Activated CD4-positive, alpha-beta T cell treated with anti-CD3 and anti-CD28 coated beads, Interleukin-2, amount 10 ng/mL, durations not matched to agents 7 days and 5 days (primary cell): ENCODE data around the gene POPDC3. TPM values are rescaled to one million over a fixed set of nuclear protein-coding genes. Genes with fewer than 3 reads are reported as not detected.
"Not testable (repeated sequence)": the region's sequence is repeated elsewhere in the genome, so short reads cannot be mapped to it uniquely, and the experiment has no call there.

ENCODE experiments used
- CTCF ChIA-PET: fragments of 350-600 bp; sonication (Branson Sonifier 250); formaldehyde crosslinking; loops from one replicate; lab custom pipeline; 2021; ENCODE audit warnings: antibody characterized with exemption; lab: Charles Lee
- POLR2A ChIA-PET: fragments of 350-600 bp; sonication (Branson Sonifier 250); formaldehyde crosslinking; loops from one replicate; lab custom pipeline; 2021; ENCODE audit warnings: antibody characterized with exemption; lab: Charles Lee
- DNase-seq: peaks from one replicate; pipeline ENCODE4 v3.0.0-alpha.2; 2020
- H3K27ac Mint-ChIP-seq: one replicate; pipeline ENCODE4 v1.8.0; 2021; ENCODE audit warnings: mild to moderate bottlenecking, moderate library complexity, mixed read lengths
- H3K27me3 Mint-ChIP-seq: one replicate; pipeline ENCODE4 v1.8.0; 2021; ENCODE audit warnings: mixed read lengths
- H3K36me3 Mint-ChIP-seq: one replicate; pipeline ENCODE4 v1.8.0; 2021; ENCODE audit warnings: low read depth, mixed read lengths
- H3K4me1 Mint-ChIP-seq: one replicate; pipeline ENCODE4 v1.8.0; 2021; ENCODE audit warnings: mixed read lengths
- H3K4me3 Mint-ChIP-seq: one replicate; pipeline ENCODE4 v1.8.0; 2021; ENCODE audit warnings: mild to moderate bottlenecking, moderate library complexity, mixed read lengths
- H3K9me3 Mint-ChIP-seq: one replicate; pipeline ENCODE4 v1.8.0; 2021; ENCODE audit warnings: mixed read lengths
- total RNA-seq, 2 experiments: library from RNA; stranded (reverse); gene quantifications; one replicate each; pipeline ENCODE4 v1.2.3, GENCODE V29; 2021

POPDC3 gene
- total RNA-seq, 2 experiments from 2014 or later, result not detected

DNA sequence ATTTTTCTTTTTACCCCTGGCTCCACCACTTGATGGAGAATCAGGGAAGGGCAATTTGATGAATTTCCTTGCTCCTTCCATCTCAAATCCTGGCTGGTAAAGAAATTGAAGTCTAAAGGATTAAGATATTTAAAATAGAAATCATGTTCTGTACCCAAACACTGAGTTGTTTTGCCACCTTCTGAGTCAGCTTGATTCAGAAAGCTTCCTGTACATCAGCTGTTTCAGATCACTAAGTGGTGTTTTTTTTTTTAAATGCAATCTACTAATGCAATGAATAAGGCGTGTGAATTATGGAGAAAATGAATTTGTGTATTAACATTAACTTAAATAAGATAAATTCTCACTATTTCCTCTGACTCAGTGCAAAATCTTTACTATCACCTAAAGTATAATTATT is 11.5 kb upstream of the POPDC3 start:
- H3K9me3 Mint-ChIP-seq, result no peaks in the 10 kb centered on the region
- H3K27me3 Mint-ChIP-seq, result peaks cover 23% of the 10 kb centered on the region
- H3K27ac Mint-ChIP-seq, result no peak overlapping the region
- H3K4me3 Mint-ChIP-seq, result no peak overlapping the region
- ChIA-PET CTCF (interaction anchor here (1.5 kb wide), 1 partner anchor 20 kb away, joined by 4 read pairs; no protein-coding TSS in a partner anchor), POLR2A (no interaction called here)
- H3K36me3 Mint-ChIP-seq, result no peaks in the 10 kb centered on the region
- H3K4me1 Mint-ChIP-seq, result no peaks in the 10 kb centered on the region
- DNase-seq, result no peak

DNA sequence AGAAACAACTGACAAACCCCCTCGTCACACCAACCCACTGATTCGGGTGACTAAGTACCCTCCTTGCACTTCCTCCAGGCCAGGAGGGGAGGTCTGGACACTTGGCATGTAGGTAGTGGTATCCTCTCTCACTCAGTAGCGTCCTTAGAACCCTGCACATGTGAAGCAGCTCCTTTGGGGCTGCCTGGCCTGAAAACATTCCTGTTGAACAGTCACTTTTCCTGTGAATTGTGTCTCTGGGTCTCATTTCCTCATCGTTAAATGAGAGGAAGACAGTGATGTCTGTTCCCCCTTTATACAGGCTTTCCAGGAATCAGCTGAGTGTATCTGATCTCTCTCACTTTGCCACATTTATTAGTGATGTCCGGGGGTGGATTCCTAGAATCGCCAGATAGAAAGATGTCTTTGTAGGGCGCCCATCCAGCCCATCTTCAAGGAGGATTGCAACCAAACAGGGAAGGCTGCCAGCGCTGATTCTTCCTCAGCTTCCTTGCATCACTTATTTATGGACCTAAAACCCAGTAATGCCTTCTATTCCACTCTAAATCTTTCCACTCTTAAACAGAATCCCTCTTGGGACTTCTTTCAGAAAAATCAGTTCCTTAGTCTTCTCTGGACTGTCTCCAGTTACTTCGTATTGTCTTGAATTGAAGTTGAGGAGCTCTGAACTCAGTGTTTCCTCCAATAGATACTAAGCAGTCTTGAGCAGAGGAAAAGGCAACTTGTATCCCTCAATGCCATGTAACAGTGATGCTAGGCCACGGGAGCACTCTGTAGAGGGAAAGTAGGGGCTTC is 9.4 kb upstream of the POPDC3 start:
- ChIA-PET POLR2A (no interaction called here), CTCF (no interaction called here)
- Mint-ChIP-seq H3K4me1 (no peaks in the 10 kb centered on the region), H3K27me3 (peaks cover 20% of the 10 kb centered on the region), H3K4me3 (no peak overlapping the region), H3K27ac (no peak overlapping the region), H3K36me3 (no peaks in the 10 kb centered on the region), H3K9me3 (no peaks in the 10 kb centered on the region)
- DNase-seq, result no peak

DNA sequence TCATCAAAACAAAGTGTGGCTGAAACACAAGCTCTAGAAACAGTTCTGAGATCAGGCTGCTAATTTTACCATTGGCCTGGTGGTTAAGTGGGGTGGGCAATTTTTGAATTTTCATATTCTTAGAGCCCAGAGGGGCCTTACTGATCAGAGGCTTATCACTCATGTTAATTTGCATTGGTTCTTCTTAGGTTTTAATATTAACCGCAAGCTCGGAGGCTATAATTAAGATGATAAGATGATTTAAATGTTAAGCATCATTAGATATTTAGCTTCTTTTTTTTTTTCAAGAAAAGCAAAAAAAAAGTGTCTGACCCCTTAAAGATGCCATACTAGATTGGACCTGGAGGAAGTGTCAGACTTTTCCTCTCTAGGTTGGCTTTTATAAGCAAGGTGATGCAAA is 8.4 kb upstream of the POPDC3 start:
- no peak overlapping the region for H3K4me3 Mint-ChIP-seq
- no peaks in the 10 kb centered on the region for H3K4me1 Mint-ChIP-seq
- H3K9me3 Mint-ChIP-seq, result no peaks in the 10 kb centered on the region
- H3K36me3 Mint-ChIP-seq, result no peaks in the 10 kb centered on the region
- H3K27ac Mint-ChIP-seq, result no peak overlapping the region
- DNase-seq, result no peak
- peaks cover 18% of the 10 kb centered on the region for H3K27me3 Mint-ChIP-seq
- POLR2A ChIA-PET, result no interaction called here
- CTCF ChIA-PET, result no interaction called here

DNA sequence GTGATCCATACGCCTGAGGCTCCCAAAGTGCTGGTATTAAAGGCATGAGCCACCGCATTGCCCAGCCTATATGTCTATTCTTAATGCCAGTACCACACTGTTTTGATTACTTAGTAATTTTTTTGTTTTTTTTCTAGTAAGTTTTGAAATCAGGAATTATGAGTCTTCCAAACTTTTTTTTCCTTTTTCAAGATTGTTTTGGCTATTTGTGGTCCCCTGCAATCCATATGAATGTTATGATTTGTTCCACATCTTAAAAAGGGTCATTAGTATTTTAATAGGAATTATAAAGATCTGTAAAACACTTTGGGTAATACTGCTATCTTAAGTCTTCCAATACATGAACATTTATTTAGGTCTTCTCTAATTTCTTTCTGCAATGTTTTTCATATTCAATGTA is 6.8 kb upstream of the POPDC3 start:
- POLR2A ChIA-PET, result no interaction called here
- H3K36me3 Mint-ChIP-seq, result no peaks in the 10 kb centered on the region
- CTCF ChIA-PET, result no interaction called here
- DNase-seq, result no peak
- H3K27me3 Mint-ChIP-seq, result peaks cover 32% of the 10 kb centered on the region
- H3K9me3 Mint-ChIP-seq, result no peaks in the 10 kb centered on the region
- H3K27ac Mint-ChIP-seq, result no peak overlapping the region
- H3K4me3 Mint-ChIP-seq, result no peak overlapping the region
- no peaks in the 10 kb centered on the region for H3K4me1 Mint-ChIP-seq

DNA sequence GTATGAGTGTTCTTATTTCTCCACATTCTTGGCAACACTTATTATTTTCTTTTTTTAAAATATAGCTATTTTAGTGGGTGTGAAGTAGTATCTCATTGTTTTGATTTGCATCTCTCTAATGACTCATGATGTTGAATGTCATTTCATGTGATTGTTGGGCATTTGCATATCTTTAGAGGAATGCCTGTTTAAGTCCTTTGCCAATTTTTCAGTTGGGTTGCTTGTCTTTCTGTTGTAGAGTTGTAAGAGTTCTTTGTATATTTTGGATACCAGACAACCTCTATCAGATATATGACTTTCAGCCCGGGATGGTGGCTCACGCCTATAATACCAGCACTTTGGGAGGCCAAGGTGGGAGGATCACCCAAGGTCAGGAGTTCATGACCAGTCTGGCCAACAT is 5.1 kb upstream of the POPDC3 start:
- no peak for DNase-seq
- Mint-ChIP-seq H3K27me3 (peaks cover 48% of the 10 kb centered on the region), H3K36me3 (no peaks in the 10 kb centered on the region), H3K9me3 (no peaks in the 10 kb centered on the region), H3K4me1 (no peaks in the 10 kb centered on the region), H3K4me3 (no peak overlapping the region), H3K27ac (no peak overlapping the region)
- ChIA-PET POLR2A (no interaction called here), CTCF (no interaction called here)

DNA sequence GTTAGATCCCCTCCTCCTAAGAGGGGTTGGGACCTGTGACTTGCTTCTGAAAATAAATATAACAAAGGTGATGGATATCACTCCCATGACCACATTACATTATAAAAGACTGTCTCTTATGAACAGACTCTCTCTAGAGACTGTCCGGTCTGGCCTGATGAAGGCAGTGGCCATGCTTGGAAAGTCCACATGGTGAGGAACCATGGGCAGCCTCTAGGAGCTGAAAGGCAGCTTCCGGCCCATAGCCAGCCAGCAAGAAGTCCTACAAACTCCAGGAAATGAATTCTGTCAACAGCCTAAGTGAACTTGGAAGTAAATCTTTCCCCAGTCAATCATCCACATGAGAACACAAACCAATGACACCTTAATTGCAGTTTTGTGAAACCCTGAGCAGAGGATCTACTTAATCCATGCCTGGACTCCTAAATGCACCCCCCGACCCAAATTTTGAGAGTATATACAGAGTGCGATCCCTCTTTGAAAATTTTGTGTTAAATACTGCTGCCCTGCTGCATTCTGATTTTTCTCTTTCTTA is 2.2 kb upstream of the POPDC3 start:
- ChIA-PET POLR2A (no interaction called here), CTCF (interaction anchor here (2.5 kb wide), 1 partner anchor 18 kb away, joined by 5 read pairs; no protein-coding TSS in a partner anchor)
- Mint-ChIP-seq H3K9me3 (no peaks in the 10 kb centered on the region), H3K27me3 (peaks cover 66% of the 10 kb centered on the region), H3K4me3 (no peak overlapping the region), H3K4me1 (no peaks in the 10 kb centered on the region), H3K36me3 (no peaks in the 10 kb centered on the region), H3K27ac (no peak overlapping the region)
- DNase-seq, result no peak

DNA sequence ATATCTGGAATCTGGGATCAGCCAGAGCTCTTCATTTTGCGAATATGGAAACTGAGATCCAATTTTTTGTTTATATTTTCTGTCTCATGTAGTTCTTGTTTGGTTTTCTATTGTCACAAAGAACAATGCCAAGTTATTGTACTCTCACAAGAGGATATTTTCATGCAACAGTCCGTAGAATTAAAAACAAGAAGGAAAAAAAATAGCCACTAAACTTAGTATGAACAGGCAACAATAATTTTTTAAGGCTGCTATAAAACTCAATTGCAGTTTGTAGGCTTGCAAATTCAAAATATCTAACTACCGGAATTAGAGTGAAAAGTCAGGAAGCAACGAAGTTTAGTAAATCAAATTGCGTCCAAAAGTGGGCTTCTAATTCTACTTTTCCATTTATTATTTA is 1.2 kb downstream of the POPDC3 start:
- Mint-ChIP-seq H3K4me1 (no peaks in the 10 kb centered on the region), H3K36me3 (no peaks in the 10 kb centered on the region), H3K4me3 (no peak overlapping the region), H3K27me3 (peaks cover 65% of the 10 kb centered on the region), H3K9me3 (no peaks in the 10 kb centered on the region), H3K27ac (no peak overlapping the region)
- POLR2A ChIA-PET, result no interaction called here
- CTCF ChIA-PET, result no interaction called here
- DNase-seq, result no peak

DNA sequence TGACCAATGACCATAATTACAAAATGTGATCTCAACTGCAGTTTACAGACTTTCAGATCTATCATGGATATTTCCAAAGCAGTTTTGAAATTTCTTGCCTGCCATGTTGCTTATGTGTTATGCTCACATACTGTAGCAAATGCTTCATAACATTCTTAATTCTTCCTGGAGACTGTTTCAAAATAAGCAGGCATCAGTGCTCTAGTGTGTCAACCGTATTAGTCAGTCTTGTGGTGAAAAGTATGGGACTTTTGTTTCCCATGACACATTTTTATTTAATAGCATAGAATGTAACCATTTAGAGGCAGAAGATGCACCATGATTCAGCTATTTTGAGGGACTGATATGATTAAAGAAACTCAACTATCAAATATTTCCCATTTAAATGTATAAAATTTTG is 1.7 kb downstream of the POPDC3 start:
- Mint-ChIP-seq H3K36me3 (no peaks in the 10 kb centered on the region), H3K4me3 (no peak overlapping the region), H3K9me3 (no peaks in the 10 kb centered on the region), H3K27me3 (peaks cover 64% of the 10 kb centered on the region), H3K27ac (no peak overlapping the region), H3K4me1 (no peaks in the 10 kb centered on the region)
- POLR2A ChIA-PET, result no interaction called here
- no peak for DNase-seq
- CTCF ChIA-PET, result no interaction called here

DNA sequence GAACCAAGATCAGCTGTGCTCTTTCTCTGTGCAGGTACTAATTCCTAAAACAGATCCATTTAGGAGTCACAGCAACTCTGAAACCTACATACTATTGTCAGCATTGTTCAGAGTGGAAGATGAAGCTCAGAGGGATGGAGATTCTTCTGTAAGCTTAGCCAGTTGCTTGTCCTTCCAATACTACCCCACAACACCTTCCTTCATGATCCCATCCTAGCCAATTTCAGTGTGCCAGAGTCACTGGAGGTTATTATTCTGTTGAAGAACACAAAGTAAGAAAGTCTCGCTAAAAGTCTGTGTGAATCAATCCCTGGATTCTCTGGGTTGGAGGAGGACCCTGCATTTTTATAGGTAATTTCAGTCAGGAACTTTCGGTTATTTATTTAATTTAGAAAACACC is 2.3 kb downstream of the POPDC3 start:
- no peak for DNase-seq
- Mint-ChIP-seq H3K36me3 (no peaks in the 10 kb centered on the region), H3K9me3 (no peaks in the 10 kb centered on the region), H3K4me3 (no peak overlapping the region), H3K4me1 (no peaks in the 10 kb centered on the region), H3K27ac (no peak overlapping the region), H3K27me3 (peaks cover 59% of the 10 kb centered on the region)
- POLR2A ChIA-PET, result no interaction called here
- CTCF ChIA-PET, result no interaction called here

DNA sequence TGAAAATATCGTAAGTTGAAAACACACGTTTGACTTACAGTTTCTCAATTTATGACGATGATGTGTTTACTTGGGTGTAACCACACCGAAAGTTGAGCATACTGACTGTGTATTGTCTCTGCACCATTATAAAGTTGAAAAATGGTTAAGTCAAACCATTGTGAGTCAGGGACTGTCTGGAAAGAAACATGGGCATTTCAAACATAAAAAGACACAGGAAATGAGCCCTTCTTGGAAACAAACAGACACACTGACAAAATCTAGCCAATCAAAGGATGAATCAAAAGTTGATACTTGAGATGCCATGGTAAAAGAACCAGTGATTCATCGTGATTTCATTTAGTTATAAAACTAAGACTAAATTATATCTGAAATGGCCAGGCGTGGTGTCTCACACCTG is 5.3 kb downstream of the POPDC3 start:
- Mint-ChIP-seq H3K4me3 (no peak overlapping the region), H3K36me3 (no peaks in the 10 kb centered on the region), H3K9me3 (no peaks in the 10 kb centered on the region), H3K27me3 (peaks cover 45% of the 10 kb centered on the region), H3K27ac (no peak overlapping the region), H3K4me1 (no peaks in the 10 kb centered on the region)
- ChIA-PET POLR2A (no interaction called here), CTCF (no interaction called here)
- DNase-seq, result no peak

DNA sequence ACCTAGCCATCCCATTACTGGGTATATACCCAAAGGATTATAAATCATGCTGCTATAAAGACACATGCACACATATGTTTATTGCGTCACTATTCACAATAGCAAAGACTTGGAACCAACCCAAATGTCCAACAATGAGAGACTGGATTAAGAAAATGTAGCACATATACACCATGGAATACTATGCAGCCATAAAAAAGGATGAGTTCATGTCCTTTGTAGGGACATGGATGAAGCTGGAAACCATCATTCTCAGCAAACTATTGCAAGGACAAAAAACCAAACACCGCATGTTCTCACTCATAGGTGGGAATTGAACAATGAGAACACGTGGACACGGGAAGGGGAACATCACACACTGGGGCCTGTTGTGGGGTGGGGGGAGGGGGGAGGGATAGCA is 7.3 kb downstream of the POPDC3 start:
- POLR2A ChIA-PET, H3K4me1 Mint-ChIP-seq, H3K27ac Mint-ChIP-seq, DNase-seq, H3K4me3 Mint-ChIP-seq, H3K36me3 Mint-ChIP-seq, CTCF ChIA-PET, H3K9me3 Mint-ChIP-seq: not testable (repeated sequence)
- H3K27me3 Mint-ChIP-seq, result peaks cover 38% of the 10 kb centered on the region

DNA sequence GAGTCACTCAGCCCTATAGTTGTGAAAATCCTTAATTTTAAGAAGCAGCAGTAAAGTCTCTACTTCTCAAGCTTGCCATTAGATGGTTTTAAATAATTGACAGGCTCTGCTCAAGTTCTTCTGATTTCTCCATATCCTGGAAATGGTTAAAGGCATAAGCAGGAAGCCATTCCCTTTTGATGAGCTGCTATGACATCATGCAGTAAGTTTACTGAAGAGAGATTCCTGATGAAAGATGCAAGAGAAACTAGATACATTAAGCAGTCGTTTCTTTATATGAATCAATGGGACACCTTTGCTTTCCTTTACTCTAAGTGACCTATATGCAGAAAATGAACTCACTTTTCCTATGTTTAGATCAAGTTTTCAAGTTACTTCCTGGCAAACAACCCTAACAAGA is 9.8 kb downstream of the POPDC3 start:
- Mint-ChIP-seq H3K9me3 (no peaks in the 10 kb centered on the region), H3K36me3 (no peaks in the 10 kb centered on the region), H3K4me1 (no peaks in the 10 kb centered on the region), H3K4me3 (no peak overlapping the region), H3K27me3 (peaks cover 47% of the 10 kb centered on the region), H3K27ac (no peak overlapping the region)
- no peak for DNase-seq
- ChIA-PET POLR2A (no interaction called here), CTCF (no interaction called here)

DNA sequence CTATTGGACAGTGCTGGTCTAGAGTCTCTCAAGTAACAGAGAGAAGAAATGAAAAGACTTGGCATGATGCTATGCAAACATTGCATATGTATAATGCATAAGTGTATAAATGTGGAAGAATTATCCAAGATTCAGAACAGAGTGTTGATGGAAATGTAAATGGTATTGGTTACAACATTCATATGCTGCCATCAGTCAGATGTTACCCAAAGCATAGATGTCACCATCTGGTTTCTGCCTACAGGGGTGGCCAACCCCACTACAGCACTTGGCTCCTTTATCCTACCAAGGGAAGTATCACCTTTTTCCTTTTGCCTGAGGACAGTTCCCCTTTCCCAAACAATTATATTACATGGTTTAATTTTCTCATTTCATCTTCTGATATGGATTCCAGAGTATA is 11.9 kb downstream of the POPDC3 start:
- Mint-ChIP-seq H3K4me1 (no peaks in the 10 kb centered on the region), H3K27me3 (peaks cover 48% of the 10 kb centered on the region), H3K36me3 (no peaks in the 10 kb centered on the region), H3K4me3 (no peak overlapping the region), H3K9me3 (no peaks in the 10 kb centered on the region), H3K27ac (no peak overlapping the region)
- CTCF ChIA-PET, result no interaction called here
- POLR2A ChIA-PET, result no interaction called here
- DNase-seq, result no peak

DNA sequence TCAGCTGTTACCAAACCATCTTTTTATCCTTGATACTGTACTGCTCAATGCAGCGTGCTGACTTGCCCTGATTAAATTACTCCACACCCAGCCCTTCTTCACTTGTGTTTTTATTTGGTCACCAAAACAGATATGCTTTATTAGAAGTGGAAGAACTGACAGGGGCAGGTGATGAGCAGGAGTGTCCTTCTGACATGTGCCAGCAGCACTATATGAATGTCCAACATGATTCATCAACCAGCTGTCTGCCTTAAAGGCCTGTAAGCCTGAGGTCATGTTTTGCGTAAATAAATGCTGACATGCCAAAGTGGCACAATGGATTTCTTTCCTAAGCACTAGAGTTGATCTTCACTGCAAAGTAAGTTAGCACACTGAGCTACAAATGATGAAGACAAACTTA is 15.4 kb downstream of the POPDC3 start:
- H3K27me3 Mint-ChIP-seq, result peaks cover 43% of the 10 kb centered on the region

More for the DNA sequence above, 15.4 kb downstream of the POPDC3 start:
- no peak overlapping the region for H3K4me3 Mint-ChIP-seq
- no peaks in the 10 kb centered on the region for H3K4me1 Mint-ChIP-seq
- H3K9me3 Mint-ChIP-seq, result no peaks in the 10 kb centered on the region
- ChIA-PET CTCF (interaction anchor here (1.6 kb wide), 1 partner anchor 17 kb away, joined by 5 read pairs; no protein-coding TSS in a partner anchor), POLR2A (interaction anchor here (0.6 kb wide), 1 partner anchor 237 kb away, joined by 5 read pairs; no protein-coding TSS in a partner anchor)
- DNase-seq, result no peak
- no peaks in the 10 kb centered on the region for H3K36me3 Mint-ChIP-seq
- H3K27ac Mint-ChIP-seq, result no peak overlapping the region
